Loucy (cell line): ENCODE measurements around the gene CGREF1.
A peak's percentile ranks its signal among the peaks of the same experiment; 100 is the strongest.

Source experiments
- H2AFZ ChIP-seq: fragments of 200-600 bp; sonication (generic); 2 replicates; pipeline ENCODE4 v1.6.0; 2016; ENCODE audit warnings: antibody characterized with exemption, mild to moderate bottlenecking, low read length, moderate library complexity
- H3F3A ChIP-seq: fragments of 200-600 bp; 2 replicates; pipeline ENCODE4 v1.6.0; 2016; ENCODE audit warnings: antibody characterized with exemption, low read depth, mild to moderate bottlenecking
- H3K27me3 ChIP-seq: fragments of 200-600 bp; sonication (generic); 2 replicates; pipeline ENCODE4 v1.6.1; 2014; ENCODE audit warnings: low read length, mild to moderate bottlenecking; ENCODE audit not compliant: insufficient read depth, poor library complexity, severe bottlenecking
- H3K36me3 ChIP-seq: fragments of 200-600 bp; sonication (generic); 2 replicates; pipeline ENCODE4 v1.6.1; 2016; ENCODE audit warnings: low read length; ENCODE audit not compliant: insufficient read depth
- H3K4me1 ChIP-seq: fragments of 200-600 bp; sonication (generic); 2 replicates; pipeline ENCODE4 v1.5.1; 2014; ENCODE audit warnings: low read length, mild to moderate bottlenecking; ENCODE audit not compliant: insufficient read depth, poor library complexity, severe bottlenecking
- H3K4me2 ChIP-seq: fragments of 200-600 bp; sonication (generic); 2 replicates; pipeline ENCODE4 v1.6.0; 2014; ENCODE audit warnings: antibody characterized with exemption, low read length, low read depth, mild to moderate bottlenecking; ENCODE audit not compliant: poor library complexity, severe bottlenecking
- H3K4me3 ChIP-seq: fragments of 200-600 bp; sonication (generic); 2 replicates; pipeline ENCODE4 v1.5.1; 2014; ENCODE audit warnings: low read length, mild to moderate bottlenecking, mixed read lengths; ENCODE audit not compliant: poor library complexity, severe bottlenecking
- H3K79me2 ChIP-seq: fragments of 200-600 bp; sonication (generic); 2 replicates; pipeline ENCODE4 v1.6.1; 2014; ENCODE audit warnings: low read length; ENCODE audit not compliant: insufficient read depth
- H3K9ac ChIP-seq: fragments of 200-600 bp; sonication (generic); 2 replicates; pipeline ENCODE4 v1.6.0; 2014; ENCODE audit warnings: mild to moderate bottlenecking, low read depth, low read length, moderate library complexity; ENCODE audit not compliant: poor library complexity, severe bottlenecking
- H3K9me2 ChIP-seq: fragments of 200-600 bp; sonication (generic); replicated peaks from 2 replicates; pipeline ENCODE4 v1.6.1; 2016; ENCODE audit warnings: low read depth, low read length, mixed read lengths
- H3K9me3 ChIP-seq: fragments of 200-600 bp; sonication (generic); 2 replicates; pipeline ENCODE4 v1.6.1; 2014; ENCODE audit warnings: mild to moderate bottlenecking, antibody characterized with exemption, low read length, low read depth; ENCODE audit not compliant: insufficient read depth
- H4K20me1 ChIP-seq: fragments of 200-600 bp; sonication (generic); 2 replicates; pipeline ENCODE4 v1.6.0; 2014; ENCODE audit warnings: antibody characterized with exemption, low read length, mild to moderate bottlenecking; ENCODE audit not compliant: insufficient read depth, poor library complexity, severe bottlenecking
- CTCF ChIP-seq: fragments of 200-600 bp; sonication (generic); conservative IDR thresholded peaks from 2 replicates; pipeline ENCODE4 v1.5.1; 2014; ENCODE audit warnings: mild to moderate bottlenecking, antibody characterized with exemption, low read length
- EZH2phosphoT487 ChIP-seq: fragments of 200-600 bp; IDR thresholded peaks from 2 replicates; pipeline ENCODE4 v1.6.1; 2018; ENCODE audit warnings: antibody characterized with exemption, mild to moderate bottlenecking, moderate library complexity, borderline replicate concordance

Gene CGREF1

GRCh38 chr2:27083410-27084296, 35.3 kb downstream of the CGREF1 start:
- no peaks in the 10 kb centered on the region for H3K9me3 ChIP-seq
- peak overlapping the region; percentile 6 for H3K4me2 ChIP-seq
- no peak overlapping the region for H2AFZ ChIP-seq
- peak overlapping the region; percentile 23 for H3K9ac ChIP-seq
- no peak for TF ChIP-seq CTCF
- no peak for TF ChIP-seq EZH2phosphoT487
- H3K27me3 ChIP-seq, result no peaks in the 10 kb centered on the region
- no peak overlapping the region for H3K4me3 ChIP-seq
- H3K9me2 ChIP-seq, result no peaks in the 10 kb centered on the region
- H3F3A ChIP-seq, result peaks cover 7% of the 10 kb centered on the region; the same call in 1 of the 2 replicates
- no peaks in the 10 kb centered on the region for H3K36me3 ChIP-seq
- H3K4me1 ChIP-seq, result peaks cover 49% of the 10 kb centered on the region
- no peaks in the 10 kb centered on the region for H4K20me1 ChIP-seq
- peaks cover 21% of the 10 kb centered on the region; the same call in 1 of the 2 replicates for H3K79me2 ChIP-seq

GRCh38 chr2:27082773-27083409, 36.0 kb downstream of the CGREF1 start:
- Histone ChIP-seq H3F3A (peaks cover 7% of the 10 kb centered on the region; the same call in 1 of the 2 replicates), H3K79me2 (peaks cover 21% of the 10 kb centered on the region; the same call in 1 of the 2 replicates), H3K9me2 (no peaks in the 10 kb centered on the region), H2AFZ (no peak overlapping the region), H3K4me2 (peak overlapping the region; percentile 90), H4K20me1 (no peaks in the 10 kb centered on the region), H3K9me3 (no peaks in the 10 kb centered on the region), H3K9ac (peak overlapping the region; percentile 77), H3K4me1 (peaks cover 45% of the 10 kb centered on the region), H3K36me3 (no peaks in the 10 kb centered on the region), H3K27me3 (no peaks in the 10 kb centered on the region), H3K4me3 (no peak overlapping the region)
- TF ChIP-seq CTCF (no peak), EZH2phosphoT487 (no peak)

- H3K9me3 ChIP-seq, result no peaks in the 10 kb centered on the region
- no peaks in the 10 kb centered on the region for H3K9me2 ChIP-seq
- no peaks in the 10 kb centered on the region for H4K20me1 ChIP-seq
- H3K79me2 ChIP-seq, result peaks cover 21% of the 10 kb centered on the region; the same call in 1 of the 2 replicates
- H3F3A ChIP-seq, result peaks cover 7% of the 10 kb centered on the region; the same call in 1 of the 2 replicates
- H3K27me3 ChIP-seq, result no peaks in the 10 kb centered on the region
- peak overlapping the region; percentile 77 for H3K9ac ChIP-seq
- H3K4me1 ChIP-seq, result peaks cover 43% of the 10 kb centered on the region
- TF ChIP-seq CTCF (no peak), EZH2phosphoT487 (no peak)
- H2AFZ ChIP-seq, result no peak overlapping the region
- H3K4me3 ChIP-seq, result peak overlapping the region; percentile 73
- H3K4me2 ChIP-seq, result peak overlapping the region; percentile 90
- H3K36me3 ChIP-seq, result no peaks in the 10 kb centered on the region
Observed at GRCh38 chr2:27081984-27082772, 36.8 kb downstream of the CGREF1 start.
